HG03558 (cell line): Measurements from ENCODE around the gene STON2.

Experiments used
- ATAC-seq: cut with Tn5 transposase; IDR thresholded peaks from one replicate; pipeline ENCODE4 v1.9.1; 2021; ENCODE audit warnings: moderate number of reproducible peaks; ENCODE audit not compliant: unreplicated experiment; ENCODE audit errors: extremely low read depth

Gene STON2

DNA sequence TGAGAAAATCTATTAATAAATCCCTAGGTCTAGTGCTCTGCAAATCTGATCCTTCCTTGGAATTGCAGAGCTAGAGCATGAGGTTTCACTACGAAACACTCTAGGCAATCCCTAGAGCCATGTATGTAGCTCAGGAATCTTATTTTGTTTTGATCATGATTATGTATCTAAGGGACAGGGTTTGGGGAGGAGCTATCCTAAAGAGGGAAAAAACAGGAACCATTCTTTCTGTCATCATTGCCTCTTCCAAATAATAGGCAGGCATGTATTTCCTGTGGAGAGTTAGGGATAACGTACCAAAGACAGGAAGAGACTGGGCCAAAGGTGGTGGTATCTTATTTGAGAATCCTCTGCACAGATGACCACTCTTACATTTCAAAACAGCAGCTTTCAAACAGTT, 90.6 kb downstream of the STON2 start:
- no peak for ATAC-seq

DNA sequence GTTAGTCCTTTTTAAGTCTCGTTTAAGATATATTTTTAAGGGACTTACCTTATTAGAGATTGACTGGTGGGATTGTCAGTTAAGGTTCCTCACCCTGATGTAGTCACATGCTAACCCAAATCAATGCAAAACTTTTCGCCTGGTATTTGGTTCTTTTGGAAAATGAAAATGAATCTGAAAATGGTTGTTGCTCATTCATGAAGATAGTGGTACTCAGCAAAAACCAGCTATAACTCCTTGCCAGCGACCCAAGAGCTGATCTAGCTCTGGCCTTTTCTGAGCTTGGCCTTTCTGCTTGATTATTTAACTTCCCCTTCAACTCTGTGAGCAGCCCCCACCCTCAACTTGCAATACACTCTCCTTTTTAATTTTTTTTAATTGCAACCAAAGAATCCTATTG, 94.4 kb downstream of the STON2 start:
- ATAC-seq = no peak

GRCh38 chr14:81305065-81305464, 95.1 kb downstream of the STON2 start:
- no peak for ATAC-seq

- ATAC-seq = peak; percentile 94
These were observed 96.7 kb downstream of the STON2 start for GRCh38 chr14:81303258-81303935.

DNA sequence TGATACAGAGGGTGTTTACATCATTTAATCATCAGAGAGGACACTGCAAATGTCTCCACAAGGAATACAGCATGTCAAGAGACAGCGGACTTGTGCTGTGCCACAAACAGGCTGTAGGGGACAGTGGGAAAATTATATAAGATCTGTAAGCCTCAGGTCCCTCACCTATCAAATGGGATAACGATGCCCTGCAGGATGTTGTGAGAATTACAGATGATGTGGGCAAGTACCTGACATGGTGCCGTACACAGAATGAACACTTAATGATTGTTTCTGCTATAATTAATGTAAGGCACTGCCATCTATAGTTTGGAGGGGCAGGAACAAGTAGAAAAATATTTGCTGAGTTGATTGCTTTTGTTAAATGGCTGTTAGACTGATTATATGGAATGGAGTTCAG, 97.5 kb downstream of the STON2 start:
- ATAC-seq = no peak

- ATAC-seq = no peak
These were observed 98.3 kb downstream of the STON2 start for GRCh38 chr14:81301813-81302212.

DNA sequence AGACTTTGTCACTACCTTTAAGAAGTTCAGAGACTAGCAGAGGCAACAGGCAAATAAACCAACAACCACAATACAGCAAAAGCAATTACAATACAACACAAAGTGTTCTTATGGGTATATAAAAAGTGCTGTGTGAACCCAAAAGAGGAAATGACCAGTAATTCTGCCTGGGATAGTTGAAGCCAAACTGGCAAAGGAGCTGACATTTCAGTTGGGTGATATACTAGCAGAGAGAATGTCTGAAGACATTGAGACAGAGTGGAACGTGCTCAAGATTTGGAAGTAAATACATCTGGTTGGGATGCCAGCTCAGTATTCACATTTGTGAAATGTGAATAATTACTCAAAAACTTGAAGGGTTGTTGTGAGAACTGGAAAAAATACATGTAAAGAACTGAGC, 98.8 kb downstream of the STON2 start:
- no peak for ATAC-seq

DNA sequence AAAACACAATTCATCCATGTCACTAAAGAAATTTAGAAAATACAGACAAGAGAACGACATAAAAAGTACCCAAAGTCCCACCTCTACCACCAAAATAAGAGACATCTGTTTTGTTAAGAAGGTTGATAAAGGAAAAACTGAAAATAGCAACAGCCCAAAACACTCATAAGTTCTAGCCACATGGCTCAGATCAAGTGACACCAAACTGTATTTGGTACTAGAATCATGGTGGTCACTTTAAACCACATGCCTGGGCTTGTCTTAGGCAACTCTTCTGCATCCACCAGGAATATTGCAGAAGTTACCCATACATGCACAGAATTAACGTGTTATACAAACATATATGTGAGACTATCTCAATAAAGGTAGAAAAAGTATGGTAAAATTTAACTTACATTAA, 101.2 kb downstream of the STON2 start:
- no peak for ATAC-seq

GRCh38 chr14:81298122-81298521, 102.0 kb downstream of the STON2 start:
- no peak for ATAC-seq

DNA sequence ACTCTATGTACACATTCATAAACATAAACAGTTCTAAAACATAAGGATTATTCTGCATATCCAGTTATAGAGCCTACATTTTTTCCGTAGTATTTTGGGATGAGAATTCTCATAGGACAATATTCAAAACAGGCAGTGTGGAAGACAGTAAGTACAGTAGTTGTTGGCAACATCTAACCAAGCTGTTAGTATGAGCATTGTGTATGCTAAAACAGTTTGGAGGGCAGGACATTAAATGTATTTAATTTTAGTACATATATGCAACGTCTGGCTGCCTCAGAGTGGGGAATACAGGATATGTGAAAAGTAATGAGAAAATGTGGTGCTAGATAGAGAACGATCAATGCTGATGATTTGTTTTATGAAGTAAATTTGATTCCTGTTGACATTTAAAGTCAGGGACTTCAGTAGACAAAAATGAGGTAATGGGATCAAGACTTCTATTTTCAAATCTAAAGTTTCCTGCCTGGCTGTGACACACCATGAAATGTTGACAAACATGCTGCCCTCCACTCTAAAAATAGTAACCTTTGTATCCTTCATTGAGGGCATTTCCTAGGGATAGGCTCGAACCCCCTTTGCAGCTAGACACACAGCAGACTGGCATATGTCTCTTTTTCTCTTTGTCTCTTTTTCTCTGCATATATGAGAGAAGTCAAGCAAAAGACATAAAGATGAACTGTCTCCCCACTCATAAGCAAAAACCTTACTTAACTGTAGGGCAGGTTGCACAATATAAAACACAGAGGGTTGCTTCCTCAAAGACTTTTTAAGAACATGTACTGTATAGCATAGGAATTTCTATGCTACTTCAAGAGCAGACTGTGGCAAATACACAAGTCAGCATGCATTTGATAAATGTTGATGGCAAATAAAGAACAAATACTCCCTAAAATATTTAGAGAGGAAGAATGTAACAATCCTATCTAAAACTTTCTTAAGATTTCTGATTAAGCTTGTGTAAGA, 103.9 kb downstream of the STON2 start:
- ATAC-seq = no peak

DNA sequence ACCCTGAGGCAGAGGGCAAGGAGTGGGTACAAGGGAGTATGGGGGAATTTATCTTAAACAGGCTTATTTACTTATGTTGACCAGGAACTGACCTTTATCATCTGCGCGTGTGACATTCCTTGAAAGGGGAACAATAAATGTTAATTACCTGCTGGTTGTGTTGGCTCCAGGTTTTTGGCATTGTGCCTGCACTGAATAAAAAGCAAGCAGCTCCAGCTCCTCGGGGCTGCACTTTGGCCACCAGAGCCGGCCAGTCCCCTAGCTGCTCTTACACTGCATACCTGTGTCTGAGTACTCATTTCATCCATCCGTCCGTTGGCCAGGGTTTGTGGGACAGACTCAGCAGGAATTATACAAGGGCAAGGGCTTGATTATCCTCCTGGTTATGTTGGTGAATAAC, 110.6 kb downstream of the STON2 start:
- ATAC-seq = no peak

DNA sequence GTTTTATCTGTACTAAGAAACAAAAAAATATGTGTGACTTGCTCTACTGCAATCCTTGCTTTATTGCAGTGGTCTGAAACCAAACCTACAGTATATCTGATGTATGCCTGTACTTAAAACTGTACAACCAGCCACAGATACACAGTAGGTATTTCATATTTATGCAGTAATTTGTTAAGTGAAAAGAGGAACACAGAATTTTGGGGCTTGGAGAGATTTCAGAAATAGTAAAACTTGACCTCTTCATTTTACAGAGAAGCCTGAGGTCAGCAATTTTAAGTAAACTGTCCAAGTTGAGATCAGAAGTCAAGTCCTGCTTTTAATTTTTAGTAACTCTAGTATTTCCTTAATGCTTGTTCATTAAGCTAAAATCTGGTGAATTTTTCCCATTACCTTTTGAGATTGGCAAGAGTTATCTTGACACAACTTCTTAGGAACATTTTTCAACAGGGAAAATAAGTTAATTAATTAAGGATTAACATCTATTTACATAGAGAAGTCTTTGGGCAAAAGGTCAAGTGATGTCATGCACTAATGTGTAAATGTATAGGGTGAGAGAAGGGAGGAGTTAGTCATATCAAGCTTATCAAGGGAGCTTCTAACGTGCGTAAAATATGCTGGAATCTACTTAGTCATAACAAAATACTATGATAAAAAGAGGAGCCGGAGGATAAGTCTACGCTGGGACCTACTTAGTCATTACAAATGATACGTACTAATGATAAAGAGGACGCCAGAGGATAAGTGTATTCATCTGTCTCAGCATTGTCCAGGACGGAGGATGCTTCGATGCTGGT, 113.4 kb downstream of the STON2 start:
- ATAC-seq = no peak

DNA sequence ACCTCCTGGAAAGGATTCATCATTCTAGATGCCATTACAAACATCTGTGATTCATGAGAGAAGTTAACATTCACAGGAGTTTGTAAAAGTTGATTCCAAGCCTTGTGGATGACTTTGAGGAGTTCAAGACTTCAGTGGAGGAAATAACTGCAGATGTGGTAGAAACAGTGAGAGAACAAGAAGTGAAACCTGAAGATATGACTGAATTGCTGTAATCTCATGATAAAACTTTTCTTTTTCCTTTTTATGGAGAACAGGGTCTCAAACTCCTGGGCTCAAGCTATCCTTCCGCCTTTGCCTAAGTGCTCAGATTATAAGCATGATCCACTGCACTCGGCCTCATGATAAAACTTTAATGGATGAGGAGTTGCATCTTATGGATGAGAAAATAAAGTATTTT, 114.9 kb downstream of the STON2 start:
- no peak for ATAC-seq

GRCh38 chr14:81281332-81281731, 118.8 kb downstream of the STON2 start:
- no peak for ATAC-seq

DNA sequence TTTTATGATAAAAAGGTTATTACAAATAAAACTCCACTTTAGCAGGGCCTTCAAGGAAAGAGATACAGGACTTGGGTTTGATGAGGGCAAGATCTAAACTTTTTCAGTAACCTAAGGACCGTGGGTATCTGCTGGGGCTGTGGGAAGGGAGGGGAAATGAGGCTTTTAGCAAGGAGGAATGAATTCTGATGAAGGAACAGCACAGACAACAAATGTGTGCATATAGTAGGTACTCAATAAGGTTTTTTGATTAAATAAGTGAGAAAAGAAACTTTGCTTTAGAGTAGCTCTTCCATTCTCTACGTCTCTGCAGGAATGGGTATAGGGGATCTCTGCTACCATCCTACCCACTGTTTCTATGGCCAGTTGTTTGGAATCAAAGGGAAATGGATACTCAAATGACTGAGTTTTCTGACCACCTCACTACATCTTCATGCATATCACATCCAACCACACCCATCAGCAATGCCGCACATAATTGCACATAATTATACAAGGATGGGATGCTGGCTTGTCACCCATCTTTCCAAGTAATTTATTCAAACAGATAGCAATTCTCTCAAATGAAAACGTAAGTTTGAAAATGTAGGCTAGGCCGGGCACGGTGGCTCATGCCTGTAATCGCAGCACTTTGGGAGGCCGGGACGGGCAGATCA, 119.9 kb downstream of the STON2 start:
- no peak for ATAC-seq

DNA sequence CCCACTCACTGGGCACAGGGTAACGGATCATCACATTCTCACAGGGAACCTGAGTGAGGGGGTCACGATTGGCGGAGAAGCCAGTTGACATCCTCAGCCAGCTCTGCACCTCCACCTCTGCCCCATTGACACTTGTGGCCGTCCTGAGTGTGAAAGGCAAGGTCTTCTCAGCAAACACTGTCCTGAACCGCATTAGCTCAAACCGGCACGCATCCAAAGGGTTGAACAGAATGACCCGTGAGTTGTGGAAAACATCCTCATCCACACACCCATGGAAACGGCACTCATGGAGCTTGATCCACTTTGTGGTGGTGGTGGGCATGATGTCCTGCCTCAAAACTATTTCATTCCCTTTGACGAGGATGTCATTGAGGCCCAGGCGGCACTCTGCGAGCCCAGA, 123.0 kb downstream of the STON2 start:
- ATAC-seq = no peak

- no peak for ATAC-seq
These were observed 123.8 kb downstream of the STON2 start for GRCh38 chr14:81276073-81277069.

DNA sequence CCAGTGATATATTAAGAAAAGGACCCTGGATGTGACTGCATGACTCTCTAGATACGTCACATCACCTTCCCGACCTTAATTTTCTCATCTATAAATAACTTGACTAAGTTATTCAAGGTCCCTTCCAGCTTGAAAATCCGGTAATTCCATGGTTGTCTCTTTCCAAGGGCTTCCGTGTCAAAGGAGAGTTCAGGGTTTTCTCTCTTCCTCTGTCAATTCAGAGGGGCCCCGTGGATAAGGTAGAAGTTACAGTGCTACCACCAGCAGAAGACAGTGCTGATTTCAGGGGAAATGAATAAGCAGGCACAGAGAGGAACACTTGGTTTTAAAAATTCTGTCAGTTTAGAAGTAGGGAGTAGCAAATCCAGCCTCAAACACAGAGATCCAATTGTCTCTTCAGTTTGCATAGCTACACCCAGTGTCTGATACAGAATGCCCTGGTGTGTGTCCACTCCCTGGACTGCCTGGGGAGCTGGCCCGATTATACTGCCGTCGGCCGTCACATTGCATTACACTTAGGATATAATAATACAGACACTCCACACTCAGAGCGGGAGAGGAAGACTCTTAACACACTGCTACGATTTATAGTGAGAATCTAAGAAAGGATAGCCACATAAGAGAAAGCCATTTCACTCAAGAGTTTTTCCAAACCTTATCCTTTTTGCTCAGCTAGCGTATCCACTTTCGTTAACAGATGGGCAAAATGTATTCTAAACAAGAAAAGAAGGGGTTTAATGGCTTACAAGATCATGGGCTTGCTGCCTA, 124.6 kb downstream of the STON2 start:
- no peak for ATAC-seq
